Bronchial epithelial cell (primary cell): Measurements from ENCODE around the gene ZNF548. TPM values are rescaled to one million over a fixed set of nuclear protein-coding genes. Genes with fewer than 3 reads are reported as not detected.

Source experiments
- DNase-seq: peaks from one replicate; pipeline ENCODE4 v3.0.0-alpha.2; 2010; ENCODE audit warnings: low read depth
- FAIRE-seq: peaks from 2 replicates; lab custom pipeline; 2011; peaks lifted over from hg19 to GRCh38; lab: Jason Lieb, UNC
- H3K27me3 ChIP-seq: 2 replicates; pipeline ENCODE4 v1.5.1; 2011; ENCODE audit warnings: low read length; ENCODE audit not compliant: control insufficient read depth, insufficient read depth
- H3K36me3 ChIP-seq: 2 replicates; pipeline ENCODE4 v1.5.1; 2011; ENCODE audit warnings: low read length; ENCODE audit not compliant: control insufficient read depth, insufficient read depth
- H3K4me3 ChIP-seq: 2 replicates; pipeline ENCODE4 v1.5.1; 2011; ENCODE audit warnings: mild to moderate bottlenecking, low read depth, low read length, control low read depth
- CTCF ChIP-seq: IDR thresholded peaks from 2 replicates; pipeline ENCODE4 v1.5.1; 2011; ENCODE audit warnings: mild to moderate bottlenecking, moderate library complexity, low read length, control low read depth, inconsistent platforms; ENCODE audit not compliant: insufficient read depth, severe bottlenecking
- total RNA-seq: library from RNA; depleted of rRNA; stranded (reverse); fragments of >200 nt; gene quantifications from 2 replicates; pipeline ENCODE4 v1.2.1, GENCODE V29; 2014

The ZNF548 gene
- total RNA-seq, 1 donor from 2014 or later, result 31.9 TPM

GRCh38 chr19:57355916-57356315, 33.7 kb upstream of the ZNF548 start:
- Histone ChIP-seq H3K27me3 (no peaks in the 10 kb centered on the region), H3K36me3 (peaks cover 27% of the 10 kb centered on the region), H3K4me3 (no peak overlapping the region)
- DNase-seq (no peak), FAIRE-seq (no peak)
- TF ChIP-seq CTCF, result no peak

GRCh38 chr19:57357406-57357805, 32.2 kb upstream of the ZNF548 start:
- Histone ChIP-seq H3K27me3 (no peaks in the 10 kb centered on the region), H3K36me3 (peaks cover 27% of the 10 kb centered on the region), H3K4me3 (no peak overlapping the region)
- no peak for FAIRE-seq
- DNase-seq, result no peak
- TF ChIP-seq CTCF, result no peak

- DNase-seq (no peak), FAIRE-seq (no peak)
- Histone ChIP-seq H3K27me3 (no peaks in the 10 kb centered on the region), H3K4me3 (no peak overlapping the region), H3K36me3 (peaks cover 22% of the 10 kb centered on the region)
- no peak for TF ChIP-seq CTCF
Measured at GRCh38 chr19:57359300-57359699, 30.4 kb upstream of the ZNF548 start.

GRCh38 chr19:57362419-57362818, 27.2 kb upstream of the ZNF548 start:
- Histone ChIP-seq H3K4me3 (peak overlapping the region; percentile 58), H3K27me3 (no peaks in the 10 kb centered on the region), H3K36me3 (peaks cover 6% of the 10 kb centered on the region)
- no peak for DNase-seq
- TF ChIP-seq CTCF, result no peak
- FAIRE-seq, result no peak

- Histone ChIP-seq H3K36me3 (peaks cover 4% of the 10 kb centered on the region), H3K4me3 (peak within 1 kb of the TSS; percentile 58), H3K27me3 (no peaks in the 10 kb centered on the region)
- FAIRE-seq (peak; percentile 97), DNase-seq (peak; percentile 96)
- TF ChIP-seq CTCF, result no peak
Measured at GRCh38 chr19:57362997-57363687, 26.5 kb upstream of the ZNF548 start, which contains the start of the genes TRAPPC2B and ZNF547. Gene TRAPPC2B, plus strand, starts transcription at chr19:57363551. Its CDS starts 1,283 bp downstream, at chr19:57364834. Gene ZNF547, plus strand, starts transcription at chr19:57363551. Its CDS starts 5,005 bp downstream, at chr19:57368556.

- Histone ChIP-seq H3K27me3 (no peaks in the 10 kb centered on the region), H3K4me3 (peak overlapping the region; percentile 58), H3K36me3 (peaks cover under 1% of the 10 kb centered on the region)
- FAIRE-seq (no peak), DNase-seq (no peak)
- no peak for TF ChIP-seq CTCF
Measured at GRCh38 chr19:57363688-57364181, 25.9 kb upstream of the ZNF548 start.
